ENCODE data around the gene SLC25A26.

- TF ChIP-seq CTCF (IDR thresholded peaks at IDR 0.05) (no peak), POLR2A (IDR thresholded peaks at IDR 0.05) (no peak)
Measured at GRCh38 chr3:66317750-66318376, 97.1 kb downstream of the SLC25A26 start.

Measured in tibial nerve (tissue), 3 donors.